Inferior parietal cortex (tissue), 1 donor: Measurements from ENCODE around the gene UVRAG.

Source experiments
- DNase-seq: peaks from one replicate; pipeline ENCODE4 v3.0.0-alpha.2; 2016; ENCODE audit errors: extremely low spot score

UVRAG gene

GRCh38 chr11:76103460-76103859, 288.4 kb downstream of the UVRAG start:
- DNase-seq = no peak

GRCh38 chr11:76104285-76104684, 289.3 kb downstream of the UVRAG start:
- DNase-seq = no peak

GRCh38 chr11:76105637-76106036, 290.6 kb downstream of the UVRAG start:
- no peak for DNase-seq

GRCh38 chr11:76107971-76108370, 293.0 kb downstream of the UVRAG start:
- DNase-seq = no peak

- DNase-seq = no peak
Measured at GRCh38 chr11:76114238-76114637, 299.2 kb downstream of the UVRAG start.

- DNase-seq = no peak
Measured at GRCh38 chr11:76115555-76115954, 300.5 kb downstream of the UVRAG start.

- DNase-seq = no peak
Measured at GRCh38 chr11:76119032-76119431, 304.0 kb downstream of the UVRAG start.

GRCh38 chr11:76119779-76120178, 304.8 kb downstream of the UVRAG start:
- DNase-seq = no peak

GRCh38 chr11:76120513-76121101, 305.6 kb downstream of the UVRAG start:
- no peak for DNase-seq

GRCh38 chr11:76123248-76123647, 308.2 kb downstream of the UVRAG start:
- no peak for DNase-seq

- DNase-seq = no peak
Measured at GRCh38 chr11:76124905-76125770, 310.1 kb downstream of the UVRAG start.

- DNase-seq = no peak
Measured at GRCh38 chr11:76129729-76130128, 314.7 kb downstream of the UVRAG start.

- no peak for DNase-seq
Measured at GRCh38 chr11:76131142-76131541, 316.1 kb downstream of the UVRAG start.

GRCh38 chr11:76131671-76132631, 316.9 kb downstream of the UVRAG start:
- no peak for DNase-seq

- DNase-seq = no peak
Measured at GRCh38 chr11:76134239-76134638, 319.2 kb downstream of the UVRAG start.

- no peak for DNase-seq
Measured at GRCh38 chr11:76135491-76135890, 320.5 kb downstream of the UVRAG start.

GRCh38 chr11:76139314-76139713, 324.3 kb downstream of the UVRAG start:
- no peak for DNase-seq

- no peak for DNase-seq
Measured at GRCh38 chr11:76140912-76141574, 326.0 kb downstream of the UVRAG start.

- no peak for DNase-seq
Measured at GRCh38 chr11:76141901-76142588, 327.0 kb downstream of the UVRAG start.

GRCh38 chr11:76143274-76143673, 328.3 kb downstream of the UVRAG start:
- no peak for DNase-seq
